Esophagus squamous epithelium (tissue), 5 donors: ENCODE results near the gene RARS1. TPM values are rescaled to one million over a fixed set of nuclear protein-coding genes. Genes with fewer than 3 reads are reported as not detected.
A peak's percentile ranks its signal among the peaks of the same experiment; 100 is the strongest.

Experiments used
- DNase-seq: peaks from one replicate; lab custom pipeline; 2025; lab: John Stamatoyannopoulos, UW
- H3K27ac ChIP-seq, 4 donors: fragments of 200-600 bp; sonication (generic); one replicate each; pipeline ENCODE4 v1.5.1; 2016 to 2019; ENCODE audit warnings: mild to moderate bottlenecking in 1 of 4
- H3K27me3 ChIP-seq, 4 donors: fragments of 200-600 bp; sonication (generic); 1 replicate in 3 of 4; 2 replicates in 1 of 4; pipeline versions ENCODE4 v1.5.1 to v1.6.0; 2017 to 2021; ENCODE audit warnings: antibody characterized with exemption in 1 of 4
- H3K36me3 ChIP-seq, 3 donors: fragments of 200-600 bp; sonication (generic); one replicate each; pipeline ENCODE4 v1.5.1; 2016 to 2019
- H3K4me1 ChIP-seq, 3 donors: fragments of 200-600 bp; sonication (generic); one replicate each; pipeline ENCODE4 v1.5.1; 2017 to 2019
- H3K4me3 ChIP-seq, 4 donors: fragments of 200-600 bp; sonication (generic); 1 replicate in 3 of 4; 2 replicates in 1 of 4; pipeline ENCODE4 v1.5.1; 2016 to 2019; ENCODE audit warnings: mild to moderate bottlenecking in 2 of 4, moderate library complexity in 1 of 4
- H3K9me3 ChIP-seq, 3 donors: fragments of 200-600 bp; sonication (generic); one replicate each; pipeline ENCODE4 v1.5.1; 2016 to 2019
- CTCF ChIP-seq, 6 experiments: fragments of 450-650 bp in 4 of 6; fragments of 200-600 bp in 2 of 6; sonication (generic) in 2 of 6; IDR thresholded peaks; one replicate each; pipeline ENCODE4 v1.5.1; 2016 to 2019; ENCODE audit warnings: antibody characterized with exemption in 6 of 6, mild to moderate bottlenecking in 4 of 6, moderate library complexity in 4 of 6
- POLR2A ChIP-seq, 4 donors: fragments of 450-650 bp; IDR thresholded peaks; one replicate each; pipeline ENCODE4 v1.6.1; 2017; ENCODE audit warnings: antibody characterized with exemption in 4 of 4, mild to moderate bottlenecking in 4 of 4, moderate library complexity in 3 of 4
- WGBS, 2 donors: methylation state at CpG; one replicate each; pipeline ENCODE4 v1.1.5; 2018; 5-methylcytosine and 5-hydroxymethylcytosine counted together
- intact Hi-C: fragments of 100-400 bp; cut with DNase I; formaldehyde crosslinking; loops from one replicate; pipeline ENCODE4 v1.15.0; 2022
- total RNA-seq, 4 donors: library from RNA; depleted of rRNA; stranded (reverse); fragments of >200 nt; gene quantifications; one replicate each; pipeline ENCODE4 v1.1.0, GENCODE V29; 2016
- donor health status: DM: yes; HTN: yes; CAD: no.

RARS1 gene
- 100 to 1,000 TPM in 1 of 4 donors, 10 to 100 TPM in 3; 56.6 to 124 (median 85.8) TPM for total RNA-seq

- no peaks in the 10 kb centered on the region for H3K27me3 ChIP-seq
- H3K4me3 ChIP-seq: peak within 1 kb of the TSS; percentile 72 to 95 (median 94)
- peak; percentile 81 to 98 (median 92) for TF ChIP-seq CTCF (IDR thresholded peaks at IDR 0.05)
- peak in 3 of 4 donors; percentile 70 to 81 (median 77) for TF ChIP-seq POLR2A (IDR thresholded peaks at IDR 0.05)
- peak; percentile 22 for DNase-seq
- intact Hi-C loops: loop anchor here (10.0 kb wide), 1 partner anchor 212 kb away; no protein-coding TSS in a partner anchor
- WGBS, 2 donors: 0% methylated on average over 12 to 15 of the region's 40 CpGs
- H3K4me1 ChIP-seq: peaks cover 5 to 21% (median 10%) of the 10 kb centered on the region in 3 donors
- peaks cover 4 to 35% (median 25%) of the 10 kb centered on the region in 3 donors for H3K36me3 ChIP-seq
- peak within 1 kb of the TSS; percentile 69 to 89 (median 84) for H3K27ac ChIP-seq
- H3K9me3 ChIP-seq: no peaks in the 10 kb centered on the region
Observed at GRCh38 chr5:168486136-168486879, at the start of gene RARS1. TSS of gene RARS1 (plus strand) at chr5:168486471. CDS start at chr5:168486499, 28 bp downstream.

GRCh38 chr5:168438349-168438748 lies 47.9 kb upstream of the RARS1 start:
- intact Hi-C loops: no loop called here
- H3K9me3 ChIP-seq: no peaks in the 10 kb centered on the region
- H3K27ac ChIP-seq: no peak overlapping the region
- H3K36me3 ChIP-seq: peaks cover 0 to 38% (median 0%) of the 10 kb centered on the region in 3 donors
- 44 to 58% methylated on average over 5 of the region's 5 CpGs for WGBS, 2 donors
- TF ChIP-seq POLR2A (IDR thresholded peaks at IDR 0.05): no peak
- TF ChIP-seq CTCF (IDR thresholded peaks at IDR 0.05): no peak
- peaks cover 0 to 5% (median 0%) of the 10 kb centered on the region in 3 donors for H3K4me1 ChIP-seq
- no peaks in the 10 kb centered on the region for H3K27me3 ChIP-seq
- DNase-seq: no peak
- H3K4me3 ChIP-seq: no peak overlapping the region

GRCh38 chr5:168443533-168443932 lies 42.7 kb upstream of the RARS1 start:
- intact Hi-C loops: no loop called here
- no peaks in the 10 kb centered on the region for H3K9me3 ChIP-seq
- TF ChIP-seq CTCF (IDR thresholded peaks at IDR 0.05): no peak
- no peak for DNase-seq
- no peak overlapping the region for H3K27ac ChIP-seq
- no peak overlapping the region for H3K4me3 ChIP-seq
- H3K36me3 ChIP-seq: peaks cover 0 to 40% (median 0%) of the 10 kb centered on the region in 3 donors
- no peaks in the 10 kb centered on the region for H3K27me3 ChIP-seq
- H3K4me1 ChIP-seq: peaks cover 0 to 3% (median 0%) of the 10 kb centered on the region in 3 donors

GRCh38 chr5:168443950-168444700 lies 42.1 kb upstream of the RARS1 start:
- no peak overlapping the region for H3K4me3 ChIP-seq
- intact Hi-C loops: no loop called here
- H3K27ac ChIP-seq: no peak overlapping the region
- 87 to 93% methylated on average over 3 of the region's 4 CpGs for WGBS, 2 donors
- H3K27me3 ChIP-seq: no peaks in the 10 kb centered on the region
- no peak for DNase-seq
- peaks cover 0 to 40% (median 0%) of the 10 kb centered on the region in 3 donors for H3K36me3 ChIP-seq
- H3K4me1 ChIP-seq: peaks cover 0 to 4% (median 0%) of the 10 kb centered on the region in 3 donors
- TF ChIP-seq POLR2A (IDR thresholded peaks at IDR 0.05) (no peak), CTCF (IDR thresholded peaks at IDR 0.05) (no peak)
- no peaks in the 10 kb centered on the region for H3K9me3 ChIP-seq
